ENCODE measurements around the gene IQSEC2. TPM values are rescaled to one million over a fixed set of nuclear protein-coding genes. Genes with fewer than 3 reads are reported as not detected.

The IQSEC2 gene
- total RNA-seq, 4 donors from 2014 or later, result 16.3 to 24.2 (median 17.5) TPM

DNA sequence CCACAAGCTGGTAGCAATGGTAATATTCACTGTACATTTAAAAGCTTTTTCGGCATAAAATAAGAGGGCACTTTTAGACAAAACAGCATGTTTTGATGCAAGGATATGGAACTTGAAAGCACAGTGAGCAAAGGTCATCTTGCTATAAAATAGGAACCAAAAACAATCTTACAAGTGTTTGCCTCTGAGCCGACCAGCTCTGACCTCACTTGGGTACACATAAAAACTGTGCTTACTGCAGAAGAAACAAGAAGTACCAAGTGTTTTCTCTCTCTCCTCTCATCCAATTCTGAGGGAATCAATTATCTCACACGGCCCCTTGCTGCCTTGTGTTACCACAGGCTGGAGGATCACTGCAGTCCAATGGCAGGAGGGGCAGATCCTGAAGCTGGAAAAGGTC is 4.8 kb upstream of the IQSEC2 start:
- WGBS, 2 donors, result 67 to 76% methylated on average over 3 of the region's 3 CpGs
- intact Hi-C loops (cut with DNase I; ENCODE audit: low total_unique reads), result no loop called here

DNA sequence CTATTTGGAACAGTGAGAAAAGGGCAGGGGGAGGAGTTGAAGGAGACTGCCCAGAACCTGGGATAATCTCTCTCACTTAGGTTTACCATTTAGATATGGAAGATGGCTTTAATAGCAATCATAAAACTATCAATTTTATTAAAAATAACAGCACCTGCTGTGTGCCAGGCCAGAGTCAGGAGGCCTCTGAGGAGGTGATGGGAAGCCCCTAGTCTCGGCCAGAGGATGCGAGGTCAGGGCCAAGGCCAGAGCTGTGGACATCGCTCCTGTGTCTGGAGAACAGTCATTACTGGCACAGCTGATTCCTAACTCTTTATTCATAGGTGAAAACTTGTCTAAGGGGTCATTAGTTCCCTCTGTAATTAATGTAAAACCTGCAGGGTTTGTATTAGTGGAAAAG is 4.2 kb upstream of the IQSEC2 start:
- TF ChIP-seq POLR2A (IDR thresholded peaks at IDR 0.05), result no peak
- TF ChIP-seq, protein P1, sequence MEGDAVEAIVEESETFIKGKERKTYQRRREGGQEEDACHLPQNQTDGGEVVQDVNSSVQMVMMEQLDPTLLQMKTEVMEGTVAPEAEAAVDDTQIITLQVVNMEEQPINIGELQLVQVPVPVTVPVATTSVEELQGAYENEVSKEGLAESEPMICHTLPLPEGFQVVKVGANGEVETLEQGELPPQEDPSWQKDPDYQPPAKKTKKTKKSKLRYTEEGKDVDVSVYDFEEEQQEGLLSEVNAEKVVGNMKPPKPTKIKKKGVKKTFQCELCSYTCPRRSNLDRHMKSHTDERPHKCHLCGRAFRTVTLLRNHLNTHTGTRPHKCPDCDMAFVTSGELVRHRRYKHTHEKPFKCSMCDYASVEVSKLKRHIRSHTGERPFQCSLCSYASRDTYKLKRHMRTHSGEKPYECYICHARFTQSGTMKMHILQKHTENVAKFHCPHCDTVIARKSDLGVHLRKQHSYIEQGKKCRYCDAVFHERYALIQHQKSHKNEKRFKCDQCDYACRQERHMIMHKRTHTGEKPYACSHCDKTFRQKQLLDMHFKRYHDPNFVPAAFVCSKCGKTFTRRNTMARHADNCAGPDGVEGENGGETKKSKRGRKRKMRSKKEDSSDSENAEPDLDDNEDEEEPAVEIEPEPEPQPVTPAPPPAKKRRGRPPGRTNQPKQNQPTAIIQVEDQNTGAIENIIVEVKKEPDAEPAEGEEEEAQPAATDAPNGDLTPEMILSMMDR (IDR thresholded peaks at IDR 0.05), result no peak
- 81 to 83% methylated on average over 3 of the region's 3 CpGs for WGBS, 2 donors
- DNase-seq (ENCODE audit: low spot score in 2 of 2), result no peak
- no peak overlapping the region for H3K4me3 ChIP-seq (ENCODE audit: low read depth, poor library complexity, severe bottlenecking)
- intact Hi-C loops (cut with DNase I; ENCODE audit: low total_unique reads), result no loop called here

More for the DNA sequence above, 4.8 kb upstream of the IQSEC2 start:
- TF ChIP-seq, protein P1 (IDR thresholded peaks at IDR 0.05), result no peak
- no peak for TF ChIP-seq POLR2A (IDR thresholded peaks at IDR 0.05)
- no peak overlapping the region for H3K4me3 ChIP-seq (ENCODE audit: low read depth, poor library complexity, severe bottlenecking)
- DNase-seq (ENCODE audit: low spot score in 2 of 2), result no peak

DNA sequence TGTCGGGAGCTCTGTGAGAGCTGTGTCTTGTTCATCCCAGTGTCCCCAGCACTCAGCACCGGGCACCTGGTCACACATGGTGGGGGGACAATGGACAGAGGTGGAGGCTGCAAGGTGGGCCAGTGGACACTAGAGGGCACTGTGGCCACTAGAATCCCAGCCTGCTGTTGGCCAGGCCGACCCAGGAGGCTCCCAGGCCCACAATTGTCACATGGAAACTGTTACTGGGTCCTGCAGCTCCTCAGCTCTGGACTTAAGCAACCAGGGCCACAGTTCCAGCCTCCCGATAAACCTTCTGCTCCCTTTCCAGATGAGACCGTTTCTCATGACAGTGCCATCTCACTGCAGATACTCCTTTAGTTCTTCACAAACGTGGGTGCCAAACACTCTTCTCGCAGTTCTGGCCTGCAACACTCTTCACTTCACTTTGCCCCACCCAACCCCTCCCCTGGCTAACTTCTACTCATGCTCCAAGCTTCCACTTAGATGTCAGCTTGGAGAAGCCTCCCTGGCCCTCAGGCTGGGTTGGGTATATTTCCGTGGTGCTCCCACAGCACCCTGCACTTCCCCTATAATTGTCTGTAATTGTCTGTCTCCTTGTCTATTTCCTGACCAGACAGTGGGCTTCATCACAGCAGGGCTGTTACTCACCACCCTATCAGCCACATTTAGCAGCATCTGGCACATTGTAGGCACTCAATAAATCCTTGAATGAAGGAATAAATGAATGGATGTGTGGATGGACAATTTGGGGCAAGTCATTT is 3.5 kb upstream of the IQSEC2 start:
- H3K4me3 ChIP-seq (ENCODE audit: low read depth, poor library complexity, severe bottlenecking), result no peak overlapping the region
- intact Hi-C loops (cut with DNase I; ENCODE audit: low total_unique reads), result no loop called here
- 23% methylated on average over 5 to 8 of the region's 8 CpGs for WGBS, 2 donors
- DNase-seq (ENCODE audit: low spot score in 2 of 2), result peak in 1 of 2 donors; percentile 91
- TF ChIP-seq POLR2A (IDR thresholded peaks at IDR 0.05), result no peak
- TF ChIP-seq, protein P1 (IDR thresholded peaks at IDR 0.05), result peak in 1 of 3 donors; percentile 18

DNA sequence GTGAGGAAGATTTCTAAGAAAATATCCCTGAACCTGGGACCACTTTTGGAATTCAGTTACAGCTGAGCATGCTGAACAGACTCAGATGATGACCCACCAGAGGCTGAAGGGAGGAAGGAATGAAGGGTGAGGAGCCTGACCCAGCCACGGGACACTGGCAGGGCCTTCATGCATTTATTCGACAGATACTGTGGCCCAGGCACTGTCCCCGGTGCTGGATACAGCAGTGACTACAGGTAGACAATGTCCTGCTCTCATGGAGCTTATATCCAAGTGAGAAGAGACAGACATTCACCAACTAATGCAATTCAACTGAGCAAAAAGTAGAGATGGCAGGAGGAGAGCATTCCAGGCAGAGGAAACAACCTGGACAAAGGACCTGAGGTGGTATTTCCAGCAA is 2.2 kb upstream of the IQSEC2 start:
- intact Hi-C loops (cut with DNase I; ENCODE audit: low total_unique reads), result no loop called here
- DNase-seq (ENCODE audit: low spot score in 2 of 2), result no peak
- TF ChIP-seq, protein P1 (IDR thresholded peaks at IDR 0.05), result no peak
- TF ChIP-seq POLR2A (IDR thresholded peaks at IDR 0.05), result no peak
- 64 to 86% methylated on average over 3 of the region's 3 CpGs for WGBS, 2 donors
- H3K4me3 ChIP-seq (ENCODE audit: low read depth, poor library complexity, severe bottlenecking), result no peak overlapping the region

DNA sequence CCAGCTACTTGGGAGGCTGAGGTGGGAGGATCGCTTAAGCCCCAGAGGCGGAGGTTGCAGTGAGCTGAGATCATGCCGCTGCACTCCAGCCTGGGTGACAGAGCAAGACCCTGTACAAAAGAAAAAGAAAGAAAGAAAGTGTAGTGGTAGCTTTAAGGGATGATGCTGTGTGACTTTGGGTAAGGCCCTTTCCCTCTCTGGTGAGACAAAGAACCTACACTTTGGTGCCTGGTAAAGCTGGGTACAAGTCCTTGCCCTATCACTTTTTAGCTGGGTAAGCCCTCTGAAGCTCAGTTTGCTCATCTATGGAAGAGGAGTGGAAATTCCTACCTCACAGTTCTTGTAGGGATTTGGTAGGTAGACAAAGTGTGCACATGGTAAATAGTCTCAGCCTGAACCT is 1.7 kb upstream of the IQSEC2 start:
- intact Hi-C loops (cut with DNase I; ENCODE audit: low total_unique reads), result no loop called here
- no peak overlapping the region for H3K4me3 ChIP-seq (ENCODE audit: low read depth, poor library complexity, severe bottlenecking)
- 95 to 98% methylated on average over 3 of the region's 3 CpGs for WGBS, 2 donors
- DNase-seq (ENCODE audit: low spot score in 2 of 2), result no peak
- TF ChIP-seq POLR2A (IDR thresholded peaks at IDR 0.05), result no peak
- TF ChIP-seq, protein P1 (IDR thresholded peaks at IDR 0.05), result no peak
